ENCODE results near the gene TMPRSS9. TPM values are rescaled to one million over a fixed set of nuclear protein-coding genes. Genes with fewer than 3 reads are reported as not detected.

TMPRSS9 gene
- total RNA-seq, 1 experiment from 2014 or later = 0.23 TPM

DNA sequence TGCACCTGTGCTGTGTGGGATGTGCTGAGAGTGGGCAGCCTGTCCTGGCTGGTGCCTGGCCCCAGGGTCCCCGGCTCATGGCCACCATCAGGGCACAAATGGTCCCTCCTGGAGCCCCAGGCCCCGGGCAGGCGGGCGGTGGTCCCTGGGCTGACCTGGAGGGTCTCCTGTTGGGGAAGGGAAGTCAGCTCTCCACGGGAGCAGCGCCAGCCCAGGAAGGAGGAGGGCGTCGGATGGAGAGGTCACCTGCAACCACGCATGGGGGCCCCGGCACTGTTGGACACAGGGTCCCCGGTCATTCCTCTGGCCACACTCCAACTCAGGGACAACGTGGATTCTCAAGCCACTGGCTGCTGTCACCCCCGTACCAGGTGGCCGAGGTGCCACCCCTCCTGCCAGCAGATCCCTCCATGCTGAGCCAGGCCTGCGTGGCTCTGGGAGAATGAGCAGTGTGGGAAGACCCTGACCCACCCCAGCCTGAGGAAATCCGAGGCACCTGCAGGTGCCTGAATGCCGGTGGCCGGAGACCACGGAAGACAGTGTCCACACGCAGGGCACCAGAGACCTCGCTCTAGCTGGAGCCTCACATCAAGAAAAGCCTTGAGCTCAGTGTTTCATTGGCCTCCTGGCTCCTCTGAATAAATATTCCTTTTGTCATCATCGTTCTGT is 83.2 kb downstream of the TMPRSS9 start:
- TF ChIP-seq, protein P1, sequence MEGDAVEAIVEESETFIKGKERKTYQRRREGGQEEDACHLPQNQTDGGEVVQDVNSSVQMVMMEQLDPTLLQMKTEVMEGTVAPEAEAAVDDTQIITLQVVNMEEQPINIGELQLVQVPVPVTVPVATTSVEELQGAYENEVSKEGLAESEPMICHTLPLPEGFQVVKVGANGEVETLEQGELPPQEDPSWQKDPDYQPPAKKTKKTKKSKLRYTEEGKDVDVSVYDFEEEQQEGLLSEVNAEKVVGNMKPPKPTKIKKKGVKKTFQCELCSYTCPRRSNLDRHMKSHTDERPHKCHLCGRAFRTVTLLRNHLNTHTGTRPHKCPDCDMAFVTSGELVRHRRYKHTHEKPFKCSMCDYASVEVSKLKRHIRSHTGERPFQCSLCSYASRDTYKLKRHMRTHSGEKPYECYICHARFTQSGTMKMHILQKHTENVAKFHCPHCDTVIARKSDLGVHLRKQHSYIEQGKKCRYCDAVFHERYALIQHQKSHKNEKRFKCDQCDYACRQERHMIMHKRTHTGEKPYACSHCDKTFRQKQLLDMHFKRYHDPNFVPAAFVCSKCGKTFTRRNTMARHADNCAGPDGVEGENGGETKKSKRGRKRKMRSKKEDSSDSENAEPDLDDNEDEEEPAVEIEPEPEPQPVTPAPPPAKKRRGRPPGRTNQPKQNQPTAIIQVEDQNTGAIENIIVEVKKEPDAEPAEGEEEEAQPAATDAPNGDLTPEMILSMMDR (IDR thresholded peaks at IDR 0.05) = no peak
- TF ChIP-seq, protein P2, sequence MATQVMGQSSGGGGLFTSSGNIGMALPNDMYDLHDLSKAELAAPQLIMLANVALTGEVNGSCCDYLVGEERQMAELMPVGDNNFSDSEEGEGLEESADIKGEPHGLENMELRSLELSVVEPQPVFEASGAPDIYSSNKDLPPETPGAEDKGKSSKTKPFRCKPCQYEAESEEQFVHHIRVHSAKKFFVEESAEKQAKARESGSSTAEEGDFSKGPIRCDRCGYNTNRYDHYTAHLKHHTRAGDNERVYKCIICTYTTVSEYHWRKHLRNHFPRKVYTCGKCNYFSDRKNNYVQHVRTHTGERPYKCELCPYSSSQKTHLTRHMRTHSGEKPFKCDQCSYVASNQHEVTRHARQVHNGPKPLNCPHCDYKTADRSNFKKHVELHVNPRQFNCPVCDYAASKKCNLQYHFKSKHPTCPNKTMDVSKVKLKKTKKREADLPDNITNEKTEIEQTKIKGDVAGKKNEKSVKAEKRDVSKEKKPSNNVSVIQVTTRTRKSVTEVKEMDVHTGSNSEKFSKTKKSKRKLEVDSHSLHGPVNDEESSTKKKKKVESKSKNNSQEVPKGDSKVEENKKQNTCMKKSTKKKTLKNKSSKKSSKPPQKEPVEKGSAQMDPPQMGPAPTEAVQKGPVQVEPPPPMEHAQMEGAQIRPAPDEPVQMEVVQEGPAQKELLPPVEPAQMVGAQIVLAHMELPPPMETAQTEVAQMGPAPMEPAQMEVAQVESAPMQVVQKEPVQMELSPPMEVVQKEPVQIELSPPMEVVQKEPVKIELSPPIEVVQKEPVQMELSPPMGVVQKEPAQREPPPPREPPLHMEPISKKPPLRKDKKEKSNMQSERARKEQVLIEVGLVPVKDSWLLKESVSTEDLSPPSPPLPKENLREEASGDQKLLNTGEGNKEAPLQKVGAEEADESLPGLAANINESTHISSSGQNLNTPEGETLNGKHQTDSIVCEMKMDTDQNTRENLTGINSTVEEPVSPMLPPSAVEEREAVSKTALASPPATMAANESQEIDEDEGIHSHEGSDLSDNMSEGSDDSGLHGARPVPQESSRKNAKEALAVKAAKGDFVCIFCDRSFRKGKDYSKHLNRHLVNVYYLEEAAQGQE (IDR thresholded peaks at IDR 0.05; ENCODE audit: insufficient read depth in 1 of 2, low read depth in 2 of 2, low read length in 1 of 2) = no peak
- TF ChIP-seq POLR2AphosphoS5 (IDR thresholded peaks at IDR 0.05; ENCODE audit: low read depth, low read length) (no peak), TCF7L2 (IDR thresholded peaks at IDR 0.05; ENCODE audit: low read depth, low read length) (no peak), SIN3A (IDR thresholded peaks at IDR 0.05; ENCODE audit: borderline replicate concordance, insufficient read depth, low read depth, low read length) (no peak)
- CTCF ChIA-PET = no interaction called here
- H3K36me3 ChIP-seq (ENCODE audit: control insufficient read depth, insufficient read depth, low read length) = no peaks in the 10 kb centered on the region; the same call in 1 of the 2 replicates
- no peak overlapping the region for H3K27ac ChIP-seq (ENCODE audit: low read length)
- H3K27me3 ChIP-seq (ENCODE audit: control insufficient read depth, insufficient read depth, low read length) = no peaks in the 10 kb centered on the region
- DNase-seq (ENCODE audit: low read depth, low spot score) (no peak), ATAC-seq (no peak)
- POLR2A ChIA-PET = no interaction called here
- in situ Hi-C loops (cut with HindIII; ENCODE audit: low pct_unique_long_range_greater_than_20kb, low sequenced_read_pairs) = no loop called here
- H3K4me1 ChIP-seq (ENCODE audit: control insufficient read depth, insufficient read depth, low read length) = no peaks in the 10 kb centered on the region
- H3K4me3 ChIP-seq (ENCODE audit: low read depth in 2 of 2, low read length in 2 of 2) = no peak overlapping the region
- BruUV-seq (replicated peaks) = no TSS peak
- H3K9me3 ChIP-seq (ENCODE audit: control insufficient read depth, insufficient read depth, low read depth, low read length) = no peaks in the 10 kb centered on the region
- intact Hi-C loops (cut with micrococcal nuclease; ENCODE audit: unreplicated experiment) = no loop called here

DNA sequence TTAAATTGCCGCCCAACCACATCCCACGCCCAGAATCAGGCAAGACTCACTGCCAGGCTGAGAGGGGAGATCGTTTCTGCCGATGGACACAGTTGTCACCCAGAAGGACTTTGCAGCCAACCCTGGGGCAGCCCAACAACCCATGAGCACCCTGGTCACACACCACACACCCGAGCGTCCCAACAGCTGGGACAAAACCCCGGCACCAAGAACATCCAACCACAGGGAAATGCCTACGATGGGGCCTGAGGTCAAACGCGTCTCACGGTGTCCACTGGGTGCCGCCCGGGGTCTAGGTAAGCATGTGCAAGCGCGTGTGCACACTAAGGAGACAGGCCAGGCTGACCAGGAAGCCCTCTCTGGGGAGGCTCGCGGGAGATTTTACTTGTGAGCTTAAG is 83.7 kb downstream of the TMPRSS9 start:
- ChIA-PET CTCF (no interaction called here), POLR2A (no interaction called here)
- Histone ChIP-seq H3K4me1 (ENCODE audit: control insufficient read depth, insufficient read depth, low read length) (no peaks in the 10 kb centered on the region), H3K4me3 (ENCODE audit: low read depth in 2 of 2, low read length in 2 of 2) (no peak overlapping the region), H3K27ac (ENCODE audit: low read length) (no peak overlapping the region), H3K9me3 (ENCODE audit: control insufficient read depth, insufficient read depth, low read depth, low read length) (no peaks in the 10 kb centered on the region), H3K27me3 (ENCODE audit: control insufficient read depth, insufficient read depth, low read length) (no peaks in the 10 kb centered on the region), H3K36me3 (ENCODE audit: control insufficient read depth, insufficient read depth, low read length) (no peaks in the 10 kb centered on the region; the same call in 1 of the 2 replicates)
- no peak for DNase-seq (ENCODE audit: low read depth, low spot score)
- 0 out of 2 replicates have a peak, but pooled peaks have one; percentile 26 for ATAC-seq
- TF ChIP-seq SIN3A (IDR thresholded peaks at IDR 0.05; ENCODE audit: borderline replicate concordance, insufficient read depth, low read depth, low read length) (no peak), POLR2AphosphoS5 (IDR thresholded peaks at IDR 0.05; ENCODE audit: low read depth, low read length) (no peak), TCF7L2 (IDR thresholded peaks at IDR 0.05; ENCODE audit: low read depth, low read length) (no peak)
- TF ChIP-seq, protein P2 (IDR thresholded peaks at IDR 0.05; ENCODE audit: insufficient read depth in 1 of 2, low read depth in 2 of 2, low read length in 1 of 2) = no peak
- TF ChIP-seq, protein P1 (IDR thresholded peaks at IDR 0.05) = no peak
- in situ Hi-C loops (cut with HindIII; ENCODE audit: low pct_unique_long_range_greater_than_20kb, low sequenced_read_pairs) = no loop called here
- BruUV-seq (replicated peaks) = no TSS peak
- intact Hi-C loops (cut with micrococcal nuclease; ENCODE audit: unreplicated experiment) = no loop called here
